ENCODE measurements around the gene THAP7.

THAP7 gene

DNA sequence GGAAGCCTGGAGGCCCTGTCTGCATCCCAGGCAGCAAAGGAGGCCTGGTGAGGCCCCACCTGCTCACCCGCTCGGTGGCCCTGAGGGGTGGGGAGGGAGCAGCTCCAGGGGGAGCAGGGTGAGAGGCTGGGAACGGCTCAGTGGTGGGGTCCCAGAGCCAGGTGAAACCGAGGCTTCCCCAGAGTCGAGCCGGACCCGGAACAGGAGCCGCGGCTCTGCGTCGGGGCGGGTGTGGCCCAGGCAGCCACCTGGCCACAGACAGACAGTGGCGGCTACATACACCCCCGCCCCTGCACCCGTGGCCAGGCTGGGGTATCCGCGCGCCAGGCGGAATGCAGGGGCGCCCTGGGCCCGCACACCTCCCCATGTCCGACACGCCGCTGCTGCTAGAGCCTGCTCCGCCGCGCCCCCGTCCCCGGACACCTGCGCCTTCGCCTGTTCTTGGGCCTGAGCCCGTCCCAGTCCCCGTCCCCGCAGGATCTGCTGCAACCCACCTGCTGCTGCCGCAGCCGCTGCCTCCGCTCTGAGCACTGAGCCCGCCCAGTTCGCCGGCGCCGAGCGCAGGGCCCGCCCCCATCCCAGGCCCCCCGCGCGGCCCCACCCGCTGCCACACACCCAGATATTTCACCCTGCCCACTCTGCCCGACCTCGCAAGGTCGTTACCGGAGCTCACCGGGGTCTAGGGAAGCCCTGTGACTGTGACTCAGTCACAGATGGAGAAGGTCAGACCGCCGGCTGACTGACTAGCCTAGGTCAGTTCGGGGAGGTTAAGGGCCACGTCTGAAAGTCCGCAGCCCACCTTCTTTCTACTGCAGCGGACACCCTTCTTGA is 30.3 kb upstream of the THAP7 start, which contains the start of gene SLC7A4:
Gene SLC7A4 (minus strand): TSS at position 525 of the 831 bp plus-strand sequence. CDS start 749 bp downstream, outside the sequence.
- Histone ChIP-seq H3K4me1 (ENCODE audit: low read length) (peaks cover 11% of the 10 kb centered on the region), H3K79me2 (ENCODE audit: low read length) (no peaks in the 10 kb centered on the region), H4K20me1 (ENCODE audit: insufficient read depth, low read length) (no peaks in the 10 kb centered on the region), H3K4me3 (ENCODE audit: low read length) (no peak within 1 kb of the TSS), H2AFZ (ENCODE audit: low read depth, low read length) (no peak within 1 kb of the TSS), H3K36me3 (replicated peaks; ENCODE audit: low read depth, low read length) (no peaks in the 10 kb centered on the region), H3K9me3 (ENCODE audit: insufficient read depth, low read length) (no peaks in the 10 kb centered on the region), H3K27me3 (ENCODE audit: low read depth, low read length) (0 out of 2 replicates have a peak, but pooled peaks cover 3% of the 10 kb centered on the region), H3K9ac (ENCODE audit: low read length) (no peak within 1 kb of the TSS), H3K4me2 (ENCODE audit: low read length) (no peak within 1 kb of the TSS), H3K27ac (ENCODE audit: low read length) (no peak within 1 kb of the TSS)
- TF ChIP-seq CTCF (IDR thresholded peaks at IDR 0.05; ENCODE audit: low read depth, low read length) = no peak
- TF ChIP-seq EZH2phosphoT487 (IDR thresholded peaks at IDR 0.05; ENCODE audit: low read depth) = no peak

- Histone ChIP-seq H3K9me3 (ENCODE audit: insufficient read depth, low read length) (no peaks in the 10 kb centered on the region), H2AFZ (ENCODE audit: low read depth, low read length) (no peak overlapping the region), H3K27ac (ENCODE audit: low read length) (no peak overlapping the region), H3K36me3 (replicated peaks; ENCODE audit: low read depth, low read length) (no peaks in the 10 kb centered on the region), H4K20me1 (ENCODE audit: insufficient read depth, low read length) (no peaks in the 10 kb centered on the region), H3K4me1 (ENCODE audit: low read length) (peaks cover 11% of the 10 kb centered on the region), H3K27me3 (ENCODE audit: low read depth, low read length) (0 out of 2 replicates have a peak, but pooled peaks cover 3% of the 10 kb centered on the region), H3K4me2 (ENCODE audit: low read length) (no peak overlapping the region), H3K9ac (ENCODE audit: low read length) (no peak overlapping the region), H3K79me2 (ENCODE audit: low read length) (no peaks in the 10 kb centered on the region), H3K4me3 (ENCODE audit: low read length) (no peak overlapping the region)
- TF ChIP-seq EZH2phosphoT487 (IDR thresholded peaks at IDR 0.05; ENCODE audit: low read depth) = no peak
- TF ChIP-seq CTCF (IDR thresholded peaks at IDR 0.05; ENCODE audit: low read depth, low read length) = no peak
Measured at GRCh38 chr22:21031545-21032036, 29.7 kb upstream of the THAP7 start.

GRCh38 chr22:21030621-21031544 is 29.0 kb upstream of the THAP7 start:
- TF ChIP-seq EZH2phosphoT487 (IDR thresholded peaks at IDR 0.05; ENCODE audit: low read depth) = no peak
- no peak for TF ChIP-seq CTCF (IDR thresholded peaks at IDR 0.05; ENCODE audit: low read depth, low read length)
- H3K4me1 ChIP-seq (ENCODE audit: low read length) = peaks cover 6% of the 10 kb centered on the region

More at GRCh38 chr22:21030621-21031544, 29.0 kb upstream of the THAP7 start:
- Histone ChIP-seq H3K4me2 (ENCODE audit: low read length) (no peak overlapping the region), H3K4me3 (ENCODE audit: low read length) (no peak overlapping the region), H3K27me3 (ENCODE audit: low read depth, low read length) (0 out of 2 replicates have a peak, but pooled peaks cover 3% of the 10 kb centered on the region), H3K36me3 (replicated peaks; ENCODE audit: low read depth, low read length) (no peaks in the 10 kb centered on the region), H2AFZ (ENCODE audit: low read depth, low read length) (no peak overlapping the region), H3K9me3 (ENCODE audit: insufficient read depth, low read length) (no peaks in the 10 kb centered on the region), H4K20me1 (ENCODE audit: insufficient read depth, low read length) (no peaks in the 10 kb centered on the region), H3K79me2 (ENCODE audit: low read length) (no peaks in the 10 kb centered on the region), H3K27ac (ENCODE audit: low read length) (no peak overlapping the region), H3K9ac (ENCODE audit: low read length) (no peak overlapping the region)
